H1 (cell line): ENCODE data around the gene CERS3.

Source experiments
- CTCF ChIP-seq, 3 experiments: IDR thresholded peaks; 1 replicate in 2 of 3; 2 replicates in 1 of 3; pipeline versions ENCODE4 v1.5.1 to v1.6.1; 2011; ENCODE audit warnings: low read length in 3 of 3, mild to moderate bottlenecking in 3 of 3, inconsistent platforms in 2 of 3, low read depth in 1 of 3, moderate library complexity in 1 of 3; ENCODE audit not compliant: insufficient read depth in 1 of 3; ENCODE audit errors: control extremely low read depth in 1 of 3
- EGR1 ChIP-seq: IDR thresholded peaks from 2 replicates; pipeline ENCODE4 v1.6.1; 2011; ENCODE audit warnings: low read depth, low read length, borderline replicate concordance
- EZH2 ChIP-seq: fragments of 200-600 bp; sonication (generic); IDR thresholded peaks from 2 replicates; pipeline ENCODE4 v1.7.1; 2012; ENCODE audit warnings: low read depth, mild to moderate bottlenecking, moderate library complexity, low read length, inconsistent platforms; ENCODE audit not compliant: severe bottlenecking
- FOSL1 ChIP-seq: IDR thresholded peaks from 2 replicates; pipeline ENCODE4 v1.6.1; 2011; ENCODE audit warnings: mild to moderate bottlenecking, low read depth, low read length, moderate library complexity; ENCODE audit not compliant: insufficient read depth
- JUN ChIP-seq: IDR thresholded peaks from 2 replicates; pipeline ENCODE4 v1.6.1; 2011; ENCODE audit warnings: low read depth, mild to moderate bottlenecking, improper control_type of control experiment, low read length
- JUND ChIP-seq: IDR thresholded peaks from 2 replicates; pipeline ENCODE4 v1.6.1; 2011; ENCODE audit warnings: mild to moderate bottlenecking, improper control_type of control experiment, low read length
- PHF8 ChIP-seq: fragments of 200-600 bp; sonication (generic); conservative IDR thresholded peaks from 2 replicates; pipeline ENCODE4 v1.7.1; 2012; ENCODE audit warnings: low read depth, mild to moderate bottlenecking, inconsistent platforms, low read length, moderate library complexity
- POLR2A ChIP-seq, 2 experiments: IDR thresholded peaks; 1 replicate in 1 of 2; 2 replicates in 1 of 2; pipeline ENCODE4 v1.6.1; 2011; ENCODE audit warnings: low read depth in 2 of 2, low read length in 2 of 2, mild to moderate bottlenecking in 2 of 2; ENCODE audit errors: control extremely low read depth in 1 of 2
- POLR2AphosphoS5 ChIP-seq: IDR thresholded peaks from 2 replicates; pipeline ENCODE4 v1.6.1; 2011; ENCODE audit warnings: low read depth, low read length

GRCh38 chr15:100434561-100434960 lies 94.2 kb downstream of the CERS3 start:
- no peak for TF ChIP-seq CTCF (IDR thresholded peaks at IDR 0.05; ENCODE audit: control extremely low read depth in 1 of 3, insufficient read depth in 1 of 3, low read depth in 1 of 3, low read length in 3 of 3)
- no peak for TF ChIP-seq POLR2AphosphoS5
- TF ChIP-seq JUND = no peak
- TF ChIP-seq PHF8 = no peak
- no peak for TF ChIP-seq POLR2A (IDR thresholded peaks at IDR 0.05; ENCODE audit: control extremely low read depth in 1 of 2, low read depth in 2 of 2, low read length in 2 of 2)
- no peak for TF ChIP-seq FOSL1
- TF ChIP-seq EGR1 = no peak
- no peak for TF ChIP-seq EZH2
- TF ChIP-seq JUN = no peak
